ENCODE data around the gene NEDD4. TPM values are rescaled to one million over a fixed set of nuclear protein-coding genes. Genes with fewer than 3 reads are reported as not detected.

Gene NEDD4
- polyA plus RNA-seq, 1 of the 3 experiments (the other 2 are of a cell fraction) = 12.9 TPM

DNA sequence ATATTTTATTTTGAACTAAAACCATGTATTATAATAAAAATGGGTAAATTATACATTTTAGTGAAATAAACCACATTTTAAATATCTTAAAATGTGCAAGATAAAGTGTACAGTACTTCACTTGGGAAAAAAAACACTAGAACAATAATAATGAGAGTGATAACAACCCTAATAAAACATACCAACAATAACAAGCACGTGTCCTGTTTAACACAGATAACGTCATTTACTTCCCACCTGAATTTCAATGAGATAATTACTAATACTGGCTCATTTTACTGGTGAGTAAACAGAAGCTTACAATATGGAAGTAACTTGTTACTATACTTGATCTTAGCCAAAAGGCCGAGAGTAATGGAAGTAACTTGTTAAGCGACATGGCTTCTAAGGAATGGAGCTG, 140.3 kb downstream of the NEDD4 start:
- H3K27me3 ChIP-seq (ENCODE audit: insufficient read depth) = no peaks in the 10 kb centered on the region
- H3K79me2 ChIP-seq (ENCODE audit: insufficient read depth) = no peaks in the 10 kb centered on the region
- H3K9ac ChIP-seq = no peak overlapping the region
- peaks cover 10% of the 10 kb centered on the region for H3F3A ChIP-seq (replicated peaks; ENCODE audit: insufficient read depth)
- no peaks in the 10 kb centered on the region for H4K20me1 ChIP-seq (ENCODE audit: insufficient read depth)
- TF ChIP-seq POLR2AphosphoS5 (IDR thresholded peaks at IDR 0.05; ENCODE audit: low read depth, low read length) (no peak), NRF1 (IDR thresholded peaks at IDR 0.05; ENCODE audit: low read depth, low read length) (no peak), USF1 (IDR thresholded peaks at IDR 0.05; ENCODE audit: borderline replicate concordance, low read depth) (no peak), RFX5 (IDR thresholded peaks at IDR 0.05; ENCODE audit: low read length) (no peak), ELF1 (IDR thresholded peaks at IDR 0.05) (no peak), JUND (IDR thresholded peaks at IDR 0.05) (no peak), TCF12 (IDR thresholded peaks at IDR 0.05) (no peak), MEF2A (IDR thresholded peaks at IDR 0.05; ENCODE audit: borderline replicate concordance, low read depth) (no peak), RXRA (IDR thresholded peaks at IDR 0.05; ENCODE audit: borderline replicate concordance, low read depth) (no peak), GABPA (IDR thresholded peaks at IDR 0.05; ENCODE audit: low read depth) (no peak), YY1 (IDR thresholded peaks at IDR 0.05; ENCODE audit: low read depth) (no peak)
- TF ChIP-seq, protein P1, sequence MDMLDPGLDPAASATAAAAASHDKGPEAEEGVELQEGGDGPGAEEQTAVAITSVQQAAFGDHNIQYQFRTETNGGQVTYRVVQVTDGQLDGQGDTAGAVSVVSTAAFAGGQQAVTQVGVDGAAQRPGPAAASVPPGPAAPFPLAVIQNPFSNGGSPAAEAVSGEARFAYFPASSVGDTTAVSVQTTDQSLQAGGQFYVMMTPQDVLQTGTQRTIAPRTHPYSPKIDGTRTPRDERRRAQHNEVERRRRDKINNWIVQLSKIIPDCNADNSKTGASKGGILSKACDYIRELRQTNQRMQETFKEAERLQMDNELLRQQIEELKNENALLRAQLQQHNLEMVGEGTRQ (IDR thresholded peaks at IDR 0.05; ENCODE audit: borderline replicate concordance, low read depth, low read length) = no peak
- TF ChIP-seq, protein P2, sequence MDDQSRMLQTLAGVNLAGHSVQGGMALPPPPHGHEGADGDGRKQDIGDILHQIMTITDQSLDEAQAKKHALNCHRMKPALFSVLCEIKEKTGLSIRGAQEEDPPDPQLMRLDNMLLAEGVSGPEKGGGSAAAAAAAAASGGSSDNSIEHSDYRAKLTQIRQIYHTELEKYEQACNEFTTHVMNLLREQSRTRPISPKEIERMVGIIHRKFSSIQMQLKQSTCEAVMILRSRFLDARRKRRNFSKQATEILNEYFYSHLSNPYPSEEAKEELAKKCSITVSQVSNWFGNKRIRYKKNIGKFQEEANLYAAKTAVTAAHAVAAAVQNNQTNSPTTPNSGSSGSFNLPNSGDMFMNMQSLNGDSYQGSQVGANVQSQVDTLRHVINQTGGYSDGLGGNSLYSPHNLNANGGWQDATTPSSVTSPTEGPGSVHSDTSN (IDR thresholded peaks at IDR 0.05) = no peak
- TF ChIP-seq, protein P3, sequence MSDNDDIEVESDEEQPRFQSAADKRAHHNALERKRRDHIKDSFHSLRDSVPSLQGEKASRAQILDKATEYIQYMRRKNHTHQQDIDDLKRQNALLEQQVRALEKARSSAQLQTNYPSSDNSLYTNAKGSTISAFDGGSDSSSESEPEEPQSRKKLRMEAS (IDR thresholded peaks at IDR 0.05; ENCODE audit: low read depth) = no peak
- TF ChIP-seq, protein P4, sequence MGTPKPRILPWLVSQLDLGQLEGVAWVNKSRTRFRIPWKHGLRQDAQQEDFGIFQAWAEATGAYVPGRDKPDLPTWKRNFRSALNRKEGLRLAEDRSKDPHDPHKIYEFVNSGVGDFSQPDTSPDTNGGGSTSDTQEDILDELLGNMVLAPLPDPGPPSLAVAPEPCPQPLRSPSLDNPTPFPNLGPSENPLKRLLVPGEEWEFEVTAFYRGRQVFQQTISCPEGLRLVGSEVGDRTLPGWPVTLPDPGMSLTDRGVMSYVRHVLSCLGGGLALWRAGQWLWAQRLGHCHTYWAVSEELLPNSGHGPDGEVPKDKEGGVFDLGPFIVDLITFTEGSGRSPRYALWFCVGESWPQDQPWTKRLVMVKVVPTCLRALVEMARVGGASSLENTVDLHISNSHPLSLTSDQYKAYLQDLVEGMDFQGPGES (IDR thresholded peaks at IDR 0.05; ENCODE audit: low read depth, low read length) = no peak
- TF ChIP-seq, protein P5, sequence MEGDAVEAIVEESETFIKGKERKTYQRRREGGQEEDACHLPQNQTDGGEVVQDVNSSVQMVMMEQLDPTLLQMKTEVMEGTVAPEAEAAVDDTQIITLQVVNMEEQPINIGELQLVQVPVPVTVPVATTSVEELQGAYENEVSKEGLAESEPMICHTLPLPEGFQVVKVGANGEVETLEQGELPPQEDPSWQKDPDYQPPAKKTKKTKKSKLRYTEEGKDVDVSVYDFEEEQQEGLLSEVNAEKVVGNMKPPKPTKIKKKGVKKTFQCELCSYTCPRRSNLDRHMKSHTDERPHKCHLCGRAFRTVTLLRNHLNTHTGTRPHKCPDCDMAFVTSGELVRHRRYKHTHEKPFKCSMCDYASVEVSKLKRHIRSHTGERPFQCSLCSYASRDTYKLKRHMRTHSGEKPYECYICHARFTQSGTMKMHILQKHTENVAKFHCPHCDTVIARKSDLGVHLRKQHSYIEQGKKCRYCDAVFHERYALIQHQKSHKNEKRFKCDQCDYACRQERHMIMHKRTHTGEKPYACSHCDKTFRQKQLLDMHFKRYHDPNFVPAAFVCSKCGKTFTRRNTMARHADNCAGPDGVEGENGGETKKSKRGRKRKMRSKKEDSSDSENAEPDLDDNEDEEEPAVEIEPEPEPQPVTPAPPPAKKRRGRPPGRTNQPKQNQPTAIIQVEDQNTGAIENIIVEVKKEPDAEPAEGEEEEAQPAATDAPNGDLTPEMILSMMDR (IDR thresholded peaks at IDR 0.05) = no peak
- H3K4me3 ChIP-seq (ENCODE audit: low read depth in 2 of 2, low read length in 1 of 2) = no peak overlapping the region
- ChIA-PET CTCF (interaction anchor here (1.5 kb wide), 1 partner anchor 44 kb away, joined by 3 read pairs; no protein-coding TSS in a partner anchor), POLR2A (no interaction called here)
- H3K4me2 ChIP-seq = no peak overlapping the region
- H3K27ac ChIP-seq (ENCODE audit: low read depth in 2 of 2, low read length in 1 of 2) = no peak overlapping the region
- H3K9me3 ChIP-seq = no peaks in the 10 kb centered on the region
- 95% methylated on average over 4 of the region's 4 CpGs for whole genome bisulfite sequencing (ENCODE audit: low lambda C conversion rate)
- no peaks in the 10 kb centered on the region for H3K9me2 ChIP-seq
- peaks cover 22 to 61% of the 10 kb centered on the region in 2 experiments for H3K36me3 ChIP-seq (replicated peaks in 1 of 2; ENCODE audit: control insufficient read depth in 1 of 2, insufficient read depth in 2 of 2, low read length in 1 of 2)
- H2AFZ ChIP-seq (ENCODE audit: low read depth) = no peak overlapping the region
- no peak for DNase-seq
- H3K4me1 ChIP-seq (ENCODE audit: control insufficient read depth in 1 of 2, insufficient read depth in 2 of 2, low read depth in 1 of 2, low read length in 1 of 2) = peaks cover 0 to 8% of the 10 kb centered on the region in 2 experiments; a peak in 1 of 4 replicates
